HEK293 (cell line): ENCODE measurements around the gene ABI3BP.

ENCODE experiments used
- FEZF1 ChIP-seq: fragments of 450-650 bp; formaldehyde crosslinking; IDR thresholded peaks from 2 replicates; pipeline ENCODE4 v1.5.1; 2016; ENCODE audit warnings: missing biosample characterization, missing genetic modification characterization
- ZNF155 ChIP-seq: fragments of 450-650 bp; formaldehyde crosslinking; IDR thresholded peaks from 2 replicates; pipeline ENCODE4 v1.5.1; 2016; ENCODE audit warnings: missing biosample characterization, missing genetic modification characterization
- ZNF311 ChIP-seq: fragments of 450-650 bp; formaldehyde crosslinking; IDR thresholded peaks from 2 replicates; pipeline ENCODE4 v1.5.1; 2017; ENCODE audit warnings: missing biosample characterization, missing genetic modification characterization, borderline replicate concordance
- ZNF398 ChIP-seq: fragments of 450-650 bp; formaldehyde crosslinking; IDR thresholded peaks from 2 replicates; pipeline ENCODE4 v1.5.1; 2017; ENCODE audit warnings: missing biosample characterization, missing genetic modification characterization
- ZNF449 ChIP-seq: fragments of 450-650 bp; formaldehyde crosslinking; IDR thresholded peaks from 2 replicates; pipeline ENCODE4 v1.5.1; 2017; ENCODE audit warnings: missing biosample characterization, mild to moderate bottlenecking, missing genetic modification characterization, moderate library complexity
- ZNF621 ChIP-seq: fragments of 450-650 bp; formaldehyde crosslinking; IDR thresholded peaks from 2 replicates; pipeline ENCODE4 v1.5.1; 2017; ENCODE audit warnings: missing biosample characterization, missing genetic modification characterization

GRCh38 chr3:100910986-100911385, 82.2 kb downstream of the ABI3BP start:
- no peak for TF ChIP-seq ZNF449 (tag by site-specific recombination)
- no peak for TF ChIP-seq ZNF621 (tag by site-specific recombination)
- no peak for TF ChIP-seq ZNF155 (tag by site-specific recombination)
- no peak for TF ChIP-seq ZNF398 (tag by site-specific recombination)
- no peak for TF ChIP-seq FEZF1
- TF ChIP-seq ZNF311 (tag by site-specific recombination), result no peak
